Neutrophil (primary cell): ENCODE data around the gene ASIC5.

Experiments
- H3K27ac ChIP-seq: fragments of 200-600 bp; sonication (generic); 2 replicates; pipeline ENCODE4 v1.5.1; 2016; ENCODE audit warnings: mild to moderate bottlenecking, moderate library complexity
- H3K27me3 ChIP-seq: fragments of 200-600 bp; sonication (generic); 2 replicates; pipeline ENCODE4 v1.6.0; 2016; ENCODE audit warnings: mild to moderate bottlenecking
- H3K36me3 ChIP-seq: fragments of 200-600 bp; sonication (generic); 2 replicates; pipeline ENCODE4 v1.5.1; 2017
- H3K4me1 ChIP-seq, 2 experiments: fragments of 200-600 bp in 1 of 2; sonication (generic) in 1 of 2; 1 replicate in 1 of 2; 2 replicates in 1 of 2; pipeline versions ENCODE4 v1.5.1 to v1.6.1; 2013 to 2016; ENCODE audit warnings: low read depth in 1 of 2, low read length in 1 of 2, mild to moderate bottlenecking in 1 of 2, moderate library complexity in 1 of 2; ENCODE audit not compliant: control insufficient read depth in 1 of 2, insufficient read depth in 1 of 2
- H3K4me3 ChIP-seq, 2 experiments: fragments of 200-600 bp in 1 of 2; sonication (generic) in 1 of 2; 1 replicate in 1 of 2; 2 replicates in 1 of 2; pipeline ENCODE4 v1.5.1; 2013 to 2016; ENCODE audit warnings: low read depth in 1 of 2, low read length in 1 of 2, mild to moderate bottlenecking in 1 of 2, moderate library complexity in 1 of 2
- H3K9me3 ChIP-seq: fragments of 200-600 bp; sonication (generic); 2 replicates; pipeline ENCODE4 v1.5.1; 2016
- TF ChIP-seq, protein P1 (sequence below): fragments of 200-600 bp; sonication (generic); IDR thresholded peaks from 2 replicates; pipeline ENCODE4 v1.5.1; 2016; ENCODE audit warnings: antibody characterized with exemption

ASIC5 gene

DNA sequence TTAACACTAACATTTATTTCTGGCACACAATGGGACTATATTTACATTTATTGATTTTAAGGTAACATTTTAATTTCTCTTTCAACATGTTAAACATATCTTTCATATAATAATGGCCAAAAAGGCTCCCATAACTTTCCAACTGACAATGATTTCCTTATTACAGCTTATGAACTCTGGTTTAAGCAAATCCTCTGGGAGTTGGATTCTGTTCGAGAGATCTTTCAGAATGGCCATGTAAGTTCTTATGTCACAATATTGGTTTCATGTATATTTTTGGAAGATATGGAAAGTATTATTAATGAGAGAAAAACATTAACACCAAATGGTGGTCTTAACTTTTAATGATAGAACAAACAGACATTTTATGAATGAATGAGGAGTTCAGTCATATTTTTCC, 41.5 kb upstream of the ASIC5 start:
- no peaks in the 10 kb centered on the region for H3K9me3 ChIP-seq
- H3K27ac ChIP-seq: no peak overlapping the region
- H3K4me1 ChIP-seq: no peaks in the 10 kb centered on the region
- H3K36me3 ChIP-seq: no peaks in the 10 kb centered on the region
- TF ChIP-seq, protein P1, sequence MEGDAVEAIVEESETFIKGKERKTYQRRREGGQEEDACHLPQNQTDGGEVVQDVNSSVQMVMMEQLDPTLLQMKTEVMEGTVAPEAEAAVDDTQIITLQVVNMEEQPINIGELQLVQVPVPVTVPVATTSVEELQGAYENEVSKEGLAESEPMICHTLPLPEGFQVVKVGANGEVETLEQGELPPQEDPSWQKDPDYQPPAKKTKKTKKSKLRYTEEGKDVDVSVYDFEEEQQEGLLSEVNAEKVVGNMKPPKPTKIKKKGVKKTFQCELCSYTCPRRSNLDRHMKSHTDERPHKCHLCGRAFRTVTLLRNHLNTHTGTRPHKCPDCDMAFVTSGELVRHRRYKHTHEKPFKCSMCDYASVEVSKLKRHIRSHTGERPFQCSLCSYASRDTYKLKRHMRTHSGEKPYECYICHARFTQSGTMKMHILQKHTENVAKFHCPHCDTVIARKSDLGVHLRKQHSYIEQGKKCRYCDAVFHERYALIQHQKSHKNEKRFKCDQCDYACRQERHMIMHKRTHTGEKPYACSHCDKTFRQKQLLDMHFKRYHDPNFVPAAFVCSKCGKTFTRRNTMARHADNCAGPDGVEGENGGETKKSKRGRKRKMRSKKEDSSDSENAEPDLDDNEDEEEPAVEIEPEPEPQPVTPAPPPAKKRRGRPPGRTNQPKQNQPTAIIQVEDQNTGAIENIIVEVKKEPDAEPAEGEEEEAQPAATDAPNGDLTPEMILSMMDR: no peak
- no peak overlapping the region for H3K4me3 ChIP-seq
- H3K27me3 ChIP-seq: no peaks in the 10 kb centered on the region

GRCh38 chr4:155906554-155907247, 40.6 kb upstream of the ASIC5 start:
- no peak overlapping the region for H3K27ac ChIP-seq
- TF ChIP-seq, protein P1: no peak
- no peaks in the 10 kb centered on the region for H3K27me3 ChIP-seq
- H3K36me3 ChIP-seq: no peaks in the 10 kb centered on the region
- no peaks in the 10 kb centered on the region for H3K4me1 ChIP-seq
- H3K4me3 ChIP-seq: no peak overlapping the region
- no peaks in the 10 kb centered on the region for H3K9me3 ChIP-seq

DNA sequence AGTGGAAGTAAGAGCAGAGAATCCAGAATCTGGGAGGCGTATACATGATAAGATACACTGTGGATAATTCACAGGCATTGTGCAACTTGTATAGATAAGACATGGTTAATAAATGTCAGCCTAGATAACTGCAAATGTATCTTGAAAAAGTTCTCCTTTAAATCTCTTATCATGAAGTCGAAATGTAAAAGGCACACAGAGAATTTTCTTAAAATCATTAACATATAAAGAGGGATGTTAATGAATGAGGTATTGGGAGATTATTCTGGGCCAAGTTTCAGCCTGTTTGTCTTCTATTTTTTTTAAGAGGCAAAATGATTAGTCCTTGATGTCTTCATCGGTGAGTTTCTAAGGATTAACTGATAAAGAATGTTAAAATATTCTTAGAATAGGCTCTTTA, 38.3 kb upstream of the ASIC5 start:
- H3K9me3 ChIP-seq: no peaks in the 10 kb centered on the region
- no peak overlapping the region for H3K27ac ChIP-seq
- TF ChIP-seq, protein P1: no peak
- H3K27me3 ChIP-seq: no peaks in the 10 kb centered on the region
- H3K36me3 ChIP-seq: no peaks in the 10 kb centered on the region
- no peak overlapping the region for H3K4me3 ChIP-seq
- H3K4me1 ChIP-seq: no peaks in the 10 kb centered on the region

DNA sequence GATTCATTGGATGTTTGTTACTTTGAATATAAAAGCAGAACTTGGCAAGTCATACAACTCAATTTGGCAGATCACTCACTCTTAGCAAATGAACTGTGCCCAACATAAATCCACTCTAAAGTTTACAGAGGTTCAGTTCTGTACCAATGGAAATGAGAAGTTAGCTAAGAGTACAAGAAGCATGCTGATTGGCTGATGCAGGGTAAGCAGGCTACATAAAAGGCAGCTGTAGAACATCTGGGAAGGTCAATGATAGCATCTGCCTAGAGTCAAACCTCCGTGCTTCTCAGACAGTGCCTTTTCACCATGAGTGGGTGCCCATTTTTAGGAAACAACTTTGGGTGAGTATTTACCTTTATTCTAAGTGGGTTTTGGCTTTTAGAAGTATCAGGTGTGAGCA, 37.4 kb upstream of the ASIC5 start, which contains the start of gene TDO2:
Gene TDO2 (plus strand): TSS at position 244 of the 400 bp plus-strand sequence. CDS start 63 bp downstream, at position 307.
- no peak within 1 kb of the TSS for H3K27ac ChIP-seq
- H3K4me1 ChIP-seq: no peaks in the 10 kb centered on the region
- no peak within 1 kb of the TSS for H3K4me3 ChIP-seq
- H3K27me3 ChIP-seq: no peaks in the 10 kb centered on the region
- no peaks in the 10 kb centered on the region for H3K36me3 ChIP-seq
- TF ChIP-seq, protein P1: no peak
- H3K9me3 ChIP-seq: no peaks in the 10 kb centered on the region

- no peaks in the 10 kb centered on the region for H3K36me3 ChIP-seq
- TF ChIP-seq, protein P1: no peak
Measured at GRCh38 chr4:155901013-155901412, 34.9 kb upstream of the ASIC5 start.

More at GRCh38 chr4:155901013-155901412, 34.9 kb upstream of the ASIC5 start:
- H3K4me3 ChIP-seq: no peak overlapping the region
- no peaks in the 10 kb centered on the region for H3K4me1 ChIP-seq
- H3K9me3 ChIP-seq: no peaks in the 10 kb centered on the region
- H3K27ac ChIP-seq: no peak overlapping the region
- no peaks in the 10 kb centered on the region for H3K27me3 ChIP-seq
